ENCODE measurements around the gene HLCS. TPM values are rescaled to one million over a fixed set of nuclear protein-coding genes. Genes with fewer than 3 reads are reported as not detected.
A peak's percentile ranks its signal among the peaks of the same experiment; 100 is the strongest.
"Not testable (repeated sequence)": the region's sequence is repeated elsewhere in the genome, so short reads cannot be mapped to it uniquely, and the experiment has no call there.

The HLCS gene
- polyA plus RNA-seq, 1 of the 3 experiments (the other 2 are of a cell fraction) = 13.0 TPM

- H3K4me2 ChIP-seq; H3K4me1 ChIP-seq (ENCODE audit: control insufficient read depth in 1 of 2, insufficient read depth in 2 of 2, low read depth in 1 of 2, low read length in 1 of 2); H3K27me3 ChIP-seq (ENCODE audit: insufficient read depth); POLR2A ChIA-PET; H3K9me3 ChIP-seq; H3K9me2 ChIP-seq; H4K20me1 ChIP-seq (ENCODE audit: insufficient read depth); DNase-seq; H3F3A ChIP-seq (replicated peaks; ENCODE audit: insufficient read depth); H3K36me3 ChIP-seq (replicated peaks in 1 of 2; ENCODE audit: control insufficient read depth in 1 of 2, insufficient read depth in 2 of 2, low read length in 1 of 2); CTCF ChIA-PET; H2AFZ ChIP-seq (ENCODE audit: low read depth); H3K27ac ChIP-seq (ENCODE audit: low read depth in 2 of 2, low read length in 1 of 2); H3K9ac ChIP-seq; H3K4me3 ChIP-seq (ENCODE audit: low read depth in 2 of 2, low read length in 1 of 2); H3K79me2 ChIP-seq (ENCODE audit: insufficient read depth): not testable (repeated sequence)
- WGBS (ENCODE audit: low lambda C conversion rate) = 84% methylated on average over 12 of the region's 12 CpGs
Measured at GRCh38 chr21:37002851-37003250, 36.4 kb upstream of the HLCS start.

- Histone ChIP-seq H3K9ac (no peak overlapping the region), H3F3A (replicated peaks; ENCODE audit: insufficient read depth) (no peaks in the 10 kb centered on the region), H3K36me3 (replicated peaks in 1 of 2; ENCODE audit: control insufficient read depth in 1 of 2, insufficient read depth in 2 of 2, low read length in 1 of 2) (no peaks in the 10 kb centered on the region), H3K27ac (ENCODE audit: low read depth in 2 of 2, low read length in 1 of 2) (no peak overlapping the region), H3K79me2 (ENCODE audit: insufficient read depth) (no peaks in the 10 kb centered on the region), H3K9me2 (no peaks in the 10 kb centered on the region), H3K4me1 (ENCODE audit: control insufficient read depth in 1 of 2, insufficient read depth in 2 of 2, low read depth in 1 of 2, low read length in 1 of 2) (no peaks in the 10 kb centered on the region), H3K4me3 (ENCODE audit: low read depth in 2 of 2, low read length in 1 of 2) (no peak overlapping the region), H3K27me3 (ENCODE audit: insufficient read depth) (no peaks in the 10 kb centered on the region), H3K9me3 (no peaks in the 10 kb centered on the region), H4K20me1 (ENCODE audit: insufficient read depth) (no peaks in the 10 kb centered on the region), H3K4me2 (no peak overlapping the region), H2AFZ (ENCODE audit: low read depth) (peak overlapping the region; percentile 49)
- ChIA-PET POLR2A (no interaction called here), CTCF (interaction anchor here (1.7 to 2.1 kb wide), 2 partner anchors 8 to 12 kb away, joined by 8 to 17 read pairs; no protein-coding TSS in a partner anchor)
- DNase-seq = no peak
- no peak for TF ChIP-seq EP300 (IDR thresholded peaks at IDR 0.05; ENCODE audit: borderline replicate concordance in 1 of 2, low read depth in 1 of 2, low read length in 1 of 2)
- TF ChIP-seq RFX5 (IDR thresholded peaks at IDR 0.05; ENCODE audit: low read length) = no peak
- TF ChIP-seq TEAD4 (IDR thresholded peaks at IDR 0.05; ENCODE audit: borderline replicate concordance, insufficient read depth) = no peak
- TF ChIP-seq YY1 (IDR thresholded peaks at IDR 0.05; ENCODE audit: low read depth) = no peak
- TF ChIP-seq, protein P1, sequence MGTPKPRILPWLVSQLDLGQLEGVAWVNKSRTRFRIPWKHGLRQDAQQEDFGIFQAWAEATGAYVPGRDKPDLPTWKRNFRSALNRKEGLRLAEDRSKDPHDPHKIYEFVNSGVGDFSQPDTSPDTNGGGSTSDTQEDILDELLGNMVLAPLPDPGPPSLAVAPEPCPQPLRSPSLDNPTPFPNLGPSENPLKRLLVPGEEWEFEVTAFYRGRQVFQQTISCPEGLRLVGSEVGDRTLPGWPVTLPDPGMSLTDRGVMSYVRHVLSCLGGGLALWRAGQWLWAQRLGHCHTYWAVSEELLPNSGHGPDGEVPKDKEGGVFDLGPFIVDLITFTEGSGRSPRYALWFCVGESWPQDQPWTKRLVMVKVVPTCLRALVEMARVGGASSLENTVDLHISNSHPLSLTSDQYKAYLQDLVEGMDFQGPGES (IDR thresholded peaks at IDR 0.05; ENCODE audit: low read depth, low read length) = no peak
- WGBS (ENCODE audit: low lambda C conversion rate) = 67% methylated on average over 3 of the region's 3 CpGs
Measured at GRCh38 chr21:37001441-37001840, 35.0 kb upstream of the HLCS start.

GRCh38 chr21:37000381-37000780 is 33.9 kb upstream of the HLCS start:
- H3K79me2 ChIP-seq (ENCODE audit: insufficient read depth) = no peaks in the 10 kb centered on the region
- CTCF ChIA-PET = interaction anchor here (0.6 to 2.1 kb wide), 4 partner anchors 10 to 161 kb away, joined by 3 to 17 read pairs (median 6); no protein-coding TSS in a partner anchor
- no peak for DNase-seq
- no peaks in the 10 kb centered on the region for H3K9me2 ChIP-seq
- no peak overlapping the region for H3K9ac ChIP-seq
- no peak overlapping the region for H2AFZ ChIP-seq (ENCODE audit: low read depth)
- POLR2A ChIA-PET = no interaction called here
- H3K4me3 ChIP-seq (ENCODE audit: low read depth in 2 of 2, low read length in 1 of 2) = no peak overlapping the region
- no peak overlapping the region for H3K4me2 ChIP-seq
- H3F3A ChIP-seq (replicated peaks; ENCODE audit: insufficient read depth) = no peaks in the 10 kb centered on the region
- H3K9me3 ChIP-seq = no peaks in the 10 kb centered on the region
- TF ChIP-seq USF2 (IDR thresholded peaks at IDR 0.05; ENCODE audit: borderline replicate concordance, low read depth, low read length) = no peak
- no peak for TF ChIP-seq RFX5 (IDR thresholded peaks at IDR 0.05; ENCODE audit: low read length)
- no peak for TF ChIP-seq YY1 (IDR thresholded peaks at IDR 0.05; ENCODE audit: low read depth)
- TF ChIP-seq GATA2 (CRISPR knock-in tag; IDR thresholded peaks at IDR 0.05) = no peak
- no peak for TF ChIP-seq MAX (IDR thresholded peaks at IDR 0.05; ENCODE audit: low read depth)
- TF ChIP-seq CTCF (IDR thresholded peaks at IDR 0.05) = peak; percentile 24; the same call in 1 of the 2 replicates
- TF ChIP-seq EZH2phosphoT487 (IDR thresholded peaks at IDR 0.05; ENCODE audit: borderline replicate concordance, low read depth) = no peak
- TF ChIP-seq NRF1 (IDR thresholded peaks at IDR 0.05; ENCODE audit: low read depth, low read length) = no peak
- H4K20me1 ChIP-seq (ENCODE audit: insufficient read depth) = no peaks in the 10 kb centered on the region
- H3K36me3 ChIP-seq (replicated peaks in 1 of 2; ENCODE audit: control insufficient read depth in 1 of 2, insufficient read depth in 2 of 2, low read length in 1 of 2) = no peaks in the 10 kb centered on the region
- 73% methylated on average over 4 of the region's 4 CpGs for WGBS (ENCODE audit: low lambda C conversion rate)
- H3K27ac ChIP-seq (ENCODE audit: low read depth in 2 of 2, low read length in 1 of 2) = no peak overlapping the region
- no peaks in the 10 kb centered on the region for H3K4me1 ChIP-seq (ENCODE audit: control insufficient read depth in 1 of 2, insufficient read depth in 2 of 2, low read depth in 1 of 2, low read length in 1 of 2)
- H3K27me3 ChIP-seq (ENCODE audit: insufficient read depth) = no peaks in the 10 kb centered on the region
